Neutrophil (primary cell): Measurements from ENCODE around the gene USP22.

ENCODE experiments used
- H3K27ac ChIP-seq: fragments of 200-600 bp; sonication (generic); 2 replicates; pipeline ENCODE4 v1.5.1; 2016; ENCODE audit warnings: mild to moderate bottlenecking, moderate library complexity
- H3K27me3 ChIP-seq: fragments of 200-600 bp; sonication (generic); 2 replicates; pipeline ENCODE4 v1.6.0; 2016; ENCODE audit warnings: mild to moderate bottlenecking
- H3K36me3 ChIP-seq: fragments of 200-600 bp; sonication (generic); 2 replicates; pipeline ENCODE4 v1.5.1; 2017
- H3K4me1 ChIP-seq, 2 experiments: fragments of 200-600 bp in 1 of 2; sonication (generic) in 1 of 2; 1 replicate in 1 of 2; 2 replicates in 1 of 2; pipeline versions ENCODE4 v1.5.1 to v1.6.1; 2013 to 2016; ENCODE audit warnings: low read depth in 1 of 2, low read length in 1 of 2, mild to moderate bottlenecking in 1 of 2, moderate library complexity in 1 of 2; ENCODE audit not compliant: control insufficient read depth in 1 of 2, insufficient read depth in 1 of 2
- H3K4me3 ChIP-seq, 2 experiments: fragments of 200-600 bp in 1 of 2; sonication (generic) in 1 of 2; 1 replicate in 1 of 2; 2 replicates in 1 of 2; pipeline ENCODE4 v1.5.1; 2013 to 2016; ENCODE audit warnings: low read depth in 1 of 2, low read length in 1 of 2, mild to moderate bottlenecking in 1 of 2, moderate library complexity in 1 of 2
- H3K9me3 ChIP-seq: fragments of 200-600 bp; sonication (generic); 2 replicates; pipeline ENCODE4 v1.5.1; 2016
- CTCF ChIP-seq: fragments of 200-600 bp; sonication (generic); IDR thresholded peaks from 2 replicates; pipeline ENCODE4 v1.5.1; 2016; ENCODE audit warnings: antibody characterized with exemption

Gene USP22

GRCh38 chr17:20989991-20990855 lies 52.6 kb downstream of the USP22 start:
- Histone ChIP-seq H3K36me3 (no peaks in the 10 kb centered on the region), H3K27me3 (no peaks in the 10 kb centered on the region), H3K27ac (no peak overlapping the region), H3K9me3 (no peaks in the 10 kb centered on the region), H3K4me1 (no peaks in the 10 kb centered on the region), H3K4me3 (no peak overlapping the region)
- TF ChIP-seq CTCF: no peak

- Histone ChIP-seq H3K27me3 (no peaks in the 10 kb centered on the region), H3K27ac (no peak overlapping the region), H3K4me1 (no peaks in the 10 kb centered on the region), H3K9me3 (no peaks in the 10 kb centered on the region), H3K4me3 (no peak overlapping the region), H3K36me3 (no peaks in the 10 kb centered on the region)
- TF ChIP-seq CTCF: no peak
Measured at GRCh38 chr17:20989481-20989880, 53.3 kb downstream of the USP22 start.

GRCh38 chr17:20988896-20989295 lies 53.9 kb downstream of the USP22 start:
- Histone ChIP-seq H3K9me3 (no peaks in the 10 kb centered on the region), H3K36me3 (no peaks in the 10 kb centered on the region), H3K4me3 (no peak overlapping the region), H3K27ac (no peak overlapping the region), H3K27me3 (no peaks in the 10 kb centered on the region), H3K4me1 (no peaks in the 10 kb centered on the region)
- TF ChIP-seq CTCF: no peak

GRCh38 chr17:20988001-20988636 lies 54.7 kb downstream of the USP22 start:
- no peaks in the 10 kb centered on the region for H3K27me3 ChIP-seq
- H3K4me1 ChIP-seq: no peaks in the 10 kb centered on the region
- no peak overlapping the region for H3K27ac ChIP-seq
- H3K9me3 ChIP-seq: no peaks in the 10 kb centered on the region
- no peak for TF ChIP-seq CTCF
- H3K4me3 ChIP-seq: no peak overlapping the region
- H3K36me3 ChIP-seq: no peaks in the 10 kb centered on the region

- TF ChIP-seq CTCF: no peak
- H3K27ac ChIP-seq: no peak overlapping the region
- H3K4me3 ChIP-seq: no peak overlapping the region
- no peaks in the 10 kb centered on the region for H3K4me1 ChIP-seq
- H3K9me3 ChIP-seq: no peaks in the 10 kb centered on the region
- no peaks in the 10 kb centered on the region for H3K36me3 ChIP-seq
- H3K27me3 ChIP-seq: no peaks in the 10 kb centered on the region
Measured at GRCh38 chr17:20987511-20987910, 55.3 kb downstream of the USP22 start.
